Superior temporal gyrus (tissue), 1 donor: ENCODE results near the gene THSD8.

ENCODE experiments used
- DNase-seq: peaks from one replicate; pipeline ENCODE4 v3.0.0-alpha.2; 2016; ENCODE audit errors: extremely low spot score

THSD8 gene

GRCh38 chr19:12801466-12802266 is at the start of gene THSD8, which contains the start of gene PRDX2:
TSS of gene THSD8 (plus strand) at chr19:12802069. CDS start at chr19:12802072, 3 bp downstream.
TSS of gene PRDX2 (minus strand) at chr19:12801800. CDS start at chr19:12801261, 539 bp downstream.
- DNase-seq = peak; percentile 83

GRCh38 chr19:12754465-12755196 is 47.2 kb upstream of the THSD8 start:
- no peak for DNase-seq

- no peak for DNase-seq
Observed at GRCh38 chr19:12756150-12756883, 45.6 kb upstream of the THSD8 start.

GRCh38 chr19:12757544-12758274 is 44.2 kb upstream of the THSD8 start:
- DNase-seq = peak; percentile 51

GRCh38 chr19:12759686-12760085 is 42.2 kb upstream of the THSD8 start:
- DNase-seq = no peak

- DNase-seq = no peak
Observed at GRCh38 chr19:12763100-12763499, 38.8 kb upstream of the THSD8 start.

GRCh38 chr19:12764698-12765097 is 37.2 kb upstream of the THSD8 start:
- DNase-seq = no peak

- DNase-seq = peak; percentile 57
Observed at GRCh38 chr19:12766051-12766521, 35.8 kb upstream of the THSD8 start.

- no peak for DNase-seq
Observed at GRCh38 chr19:12767150-12767549, 34.7 kb upstream of the THSD8 start.

- DNase-seq = no peak
Observed at GRCh38 chr19:12767666-12768065, 34.2 kb upstream of the THSD8 start.

- no peak for DNase-seq
Observed at GRCh38 chr19:12769689-12770088, 32.2 kb upstream of the THSD8 start.

GRCh38 chr19:12770922-12771321 is 30.9 kb upstream of the THSD8 start:
- DNase-seq = no peak

GRCh38 chr19:12772323-12772722 is 29.5 kb upstream of the THSD8 start:
- no peak for DNase-seq

GRCh38 chr19:12773571-12773970 is 28.3 kb upstream of the THSD8 start:
- no peak for DNase-seq

- no peak for DNase-seq
Observed at GRCh38 chr19:12774588-12775555, 27.0 kb upstream of the THSD8 start, which contains the start of gene HOOK2. TSS of gene HOOK2 (minus strand) at chr19:12775552. CDS start at chr19:12775449, 103 bp downstream.

GRCh38 chr19:12777217-12778016 is 24.5 kb upstream of the THSD8 start:
- peak; percentile 87 for DNase-seq

- peak; percentile 54 for DNase-seq
Observed at GRCh38 chr19:12778017-12778904, 23.6 kb upstream of the THSD8 start.

GRCh38 chr19:12778905-12779161 is 23.0 kb upstream of the THSD8 start:
- no peak for DNase-seq
